DMS79 treated with DMSO at 0.1 percent for 48 hours (cell line): Measurements from ENCODE around the gene C10orf71.

Experiments used
- DNase-seq: peaks from one replicate; lab custom pipeline; 2025; lab: John Stamatoyannopoulos, UW

The C10orf71 gene

GRCh38 chr10:49313501-49314070 is 14.6 kb downstream of the C10orf71 start:
- no peak for DNase-seq

- no peak for DNase-seq
Measured at GRCh38 chr10:49314806-49315205, 15.8 kb downstream of the C10orf71 start.

GRCh38 chr10:49318028-49318427 is 19.1 kb downstream of the C10orf71 start:
- DNase-seq: no peak

- DNase-seq: no peak
Measured at GRCh38 chr10:49318755-49319154, 19.8 kb downstream of the C10orf71 start.

- DNase-seq: no peak
Measured at GRCh38 chr10:49319206-49319605, 20.2 kb downstream of the C10orf71 start.

- no peak for DNase-seq
Measured at GRCh38 chr10:49320191-49320590, 21.2 kb downstream of the C10orf71 start.

GRCh38 chr10:49321021-49321420 is 22.1 kb downstream of the C10orf71 start:
- no peak for DNase-seq

GRCh38 chr10:49322371-49323170 is 23.6 kb downstream of the C10orf71 start:
- DNase-seq: no peak

- no peak for DNase-seq
Measured at GRCh38 chr10:49323171-49323895, 24.4 kb downstream of the C10orf71 start.

- no peak for DNase-seq
Measured at GRCh38 chr10:49323896-49324270, 24.9 kb downstream of the C10orf71 start.

GRCh38 chr10:49324711-49325110 is 25.7 kb downstream of the C10orf71 start:
- no peak for DNase-seq

GRCh38 chr10:49325131-49325915 is 26.4 kb downstream of the C10orf71 start:
- no peak for DNase-seq

- DNase-seq: no peak
Measured at GRCh38 chr10:49325916-49326783, 27.2 kb downstream of the C10orf71 start.

GRCh38 chr10:49327036-49327813 is 28.3 kb downstream of the C10orf71 start:
- DNase-seq: no peak

- DNase-seq: no peak
Measured at GRCh38 chr10:49328401-49329145, 29.6 kb downstream of the C10orf71 start.

GRCh38 chr10:49329146-49329505 is 30.2 kb downstream of the C10orf71 start:
- no peak for DNase-seq

GRCh38 chr10:49330127-49330665 is 31.2 kb downstream of the C10orf71 start:
- DNase-seq: no peak

GRCh38 chr10:49331431-49331830 is 32.5 kb downstream of the C10orf71 start:
- no peak for DNase-seq

GRCh38 chr10:49332333-49332732 is 33.4 kb downstream of the C10orf71 start:
- DNase-seq: no peak

- DNase-seq: no peak
Measured at GRCh38 chr10:49332768-49333167, 33.8 kb downstream of the C10orf71 start.
